GM18526 (cell line): ENCODE results near the gene WNT2B.

ENCODE experiments used
- POLR2A ChIP-seq: IDR thresholded peaks from 3 replicates; pipeline ENCODE4 v1.6.1; 2011; ENCODE audit not compliant: insufficient read length; ENCODE audit errors: extremely low read depth

Gene WNT2B

GRCh38 chr1:112515311-112516009, 6.7 kb downstream of the WNT2B start:
- TF ChIP-seq POLR2A: no peak

GRCh38 chr1:112516141-112516540, 7.4 kb downstream of the WNT2B start:
- TF ChIP-seq POLR2A: no peak

- no peak for TF ChIP-seq POLR2A
Observed at GRCh38 chr1:112517231-112517630, 8.5 kb downstream of the WNT2B start.

GRCh38 chr1:112517646-112518045, 8.9 kb downstream of the WNT2B start:
- TF ChIP-seq POLR2A: no peak

GRCh38 chr1:112518186-112518585, 9.4 kb downstream of the WNT2B start:
- TF ChIP-seq POLR2A: no peak

- no peak for TF ChIP-seq POLR2A
Observed at GRCh38 chr1:112520166-112520565, 11.4 kb downstream of the WNT2B start.

- TF ChIP-seq POLR2A: no peak
Observed at GRCh38 chr1:112522621-112523020, 13.9 kb downstream of the WNT2B start.

GRCh38 chr1:112524251-112524650, 15.5 kb downstream of the WNT2B start:
- no peak for TF ChIP-seq POLR2A

- no peak for TF ChIP-seq POLR2A
Observed at GRCh38 chr1:112524986-112525385, 16.2 kb downstream of the WNT2B start.

GRCh38 chr1:112527266-112528010, 18.7 kb downstream of the WNT2B start:
- no peak for TF ChIP-seq POLR2A

GRCh38 chr1:112528076-112528475, 19.3 kb downstream of the WNT2B start:
- TF ChIP-seq POLR2A: no peak

GRCh38 chr1:112529301-112529700, 20.5 kb downstream of the WNT2B start:
- TF ChIP-seq POLR2A: no peak

GRCh38 chr1:112530832-112531231, 22.1 kb downstream of the WNT2B start:
- TF ChIP-seq POLR2A: no peak

- no peak for TF ChIP-seq POLR2A
Observed at GRCh38 chr1:112532064-112532463, 23.3 kb downstream of the WNT2B start.

- no peak for TF ChIP-seq POLR2A
Observed at GRCh38 chr1:112533029-112533428, 24.3 kb downstream of the WNT2B start.

- TF ChIP-seq POLR2A: no peak
Observed at GRCh38 chr1:112536561-112536960, 27.8 kb downstream of the WNT2B start.

GRCh38 chr1:112537456-112537855, 28.7 kb downstream of the WNT2B start:
- no peak for TF ChIP-seq POLR2A
